Measurements from ENCODE around the gene TAS1R3. TPM values are rescaled to one million over a fixed set of nuclear protein-coding genes. Genes with fewer than 3 reads are reported as not detected.
A peak's percentile ranks its signal among the peaks of the same experiment; 100 is the strongest.

The TAS1R3 gene
- total RNA-seq, 1 experiment from 2014 or later: 0.31 TPM

GRCh38 chr1:1353389-1354151, 22.5 kb downstream of the TAS1R3 start:
- H3K27me3 ChIP-seq (ENCODE audit: control insufficient read depth, insufficient read depth, low read length): no peaks in the 10 kb centered on the region
- no peak for DNase-seq (ENCODE audit: low read depth, low spot score)
- TSS peak; percentile 68 for BruUV-seq (replicated peaks)
- no peak for TF ChIP-seq REST (IDR thresholded peaks at IDR 0.05; ENCODE audit: insufficient read depth in 1 of 2, low read depth in 2 of 2, low read length in 1 of 2)
- TF ChIP-seq POLR2AphosphoS5 (IDR thresholded peaks at IDR 0.05; ENCODE audit: low read depth, low read length): peak; percentile 64; the same call in 1 of the 2 replicates
- no peak for TF ChIP-seq CTCF (IDR thresholded peaks at IDR 0.05)
- TF ChIP-seq TCF7L2 (IDR thresholded peaks at IDR 0.05; ENCODE audit: low read depth, low read length): no peak
- TF ChIP-seq SIN3A (IDR thresholded peaks at IDR 0.05; ENCODE audit: borderline replicate concordance, insufficient read depth, low read depth, low read length): 0 out of 2 replicates have a peak, but pooled peaks have one; percentile 49
- H3K4me3 ChIP-seq (ENCODE audit: low read depth in 2 of 2, low read length in 2 of 2): no peak overlapping the region
- ChIA-PET POLR2A (no interaction called here), CTCF (no interaction called here)
- H3K36me3 ChIP-seq (ENCODE audit: control insufficient read depth, insufficient read depth, low read length): no peaks in the 10 kb centered on the region
- peaks cover 48% of the 10 kb centered on the region for H3K4me1 ChIP-seq (ENCODE audit: control insufficient read depth, insufficient read depth, low read length)
- peak; percentile 7 for ATAC-seq
- intact Hi-C loops (cut with micrococcal nuclease; ENCODE audit: unreplicated experiment): no loop called here
- peak overlapping the region; percentile 85 for H3K27ac ChIP-seq (ENCODE audit: low read length)
- in situ Hi-C loops (cut with HindIII; ENCODE audit: low pct_unique_long_range_greater_than_20kb, low sequenced_read_pairs): no loop called here
- no peaks in the 10 kb centered on the region for H3K9me3 ChIP-seq (ENCODE audit: control insufficient read depth, insufficient read depth, low read depth, low read length)

GRCh38 chr1:1354271-1355247, 23.5 kb downstream of the TAS1R3 start:
- Histone ChIP-seq H3K4me1 (ENCODE audit: control insufficient read depth, insufficient read depth, low read length) (peaks cover 58% of the 10 kb centered on the region), H3K4me3 (ENCODE audit: low read depth in 2 of 2, low read length in 2 of 2) (no peak overlapping the region)

More at GRCh38 chr1:1354271-1355247, 23.5 kb downstream of the TAS1R3 start:
- DNase-seq (ENCODE audit: low read depth, low spot score) (no peak), ATAC-seq (no peak)
- no peaks in the 10 kb centered on the region for H3K9me3 ChIP-seq (ENCODE audit: control insufficient read depth, insufficient read depth, low read depth, low read length)
- in situ Hi-C loops (cut with HindIII; ENCODE audit: low pct_unique_long_range_greater_than_20kb, low sequenced_read_pairs) (no loop called here), intact Hi-C loops (cut with micrococcal nuclease; ENCODE audit: unreplicated experiment) (no loop called here)
- no TSS peak for BruUV-seq (replicated peaks)
- H3K36me3 ChIP-seq (ENCODE audit: control insufficient read depth, insufficient read depth, low read length): no peaks in the 10 kb centered on the region
- TF ChIP-seq REST (IDR thresholded peaks at IDR 0.05; ENCODE audit: insufficient read depth in 1 of 2, low read depth in 2 of 2, low read length in 1 of 2) (no peak), TCF7L2 (IDR thresholded peaks at IDR 0.05; ENCODE audit: low read depth, low read length) (no peak), CTCF (IDR thresholded peaks at IDR 0.05) (no peak)
- no peaks in the 10 kb centered on the region for H3K27me3 ChIP-seq (ENCODE audit: control insufficient read depth, insufficient read depth, low read length)
- ChIA-PET CTCF (interaction anchor here (0.6 kb wide), 1 partner anchor 173 kb away, joined by 3 read pairs; no protein-coding TSS in a partner anchor), POLR2A (interaction anchor here (0.6 kb wide), 1 partner anchor 72 kb away, joined by 3 read pairs; no protein-coding TSS in a partner anchor)
- H3K27ac ChIP-seq (ENCODE audit: low read length): no peak overlapping the region; the same call in 1 of the 2 replicates
